GM08714 (cell line): ENCODE measurements around the gene ERP27.

Experiments used
- H3K4me3 ChIP-seq: fragments of 200-500 bp; sonication (Bioruptor generic); 2 replicates; pipeline ENCODE4 v1.5.1; 2014; ENCODE audit warnings: mild to moderate bottlenecking, low read length, inconsistent platforms
- ZNF274 ChIP-seq: IDR thresholded peaks from 2 replicates; pipeline ENCODE4 v1.6.1; 2012; ENCODE audit warnings: mild to moderate bottlenecking, low read depth, low read length

Gene ERP27

DNA sequence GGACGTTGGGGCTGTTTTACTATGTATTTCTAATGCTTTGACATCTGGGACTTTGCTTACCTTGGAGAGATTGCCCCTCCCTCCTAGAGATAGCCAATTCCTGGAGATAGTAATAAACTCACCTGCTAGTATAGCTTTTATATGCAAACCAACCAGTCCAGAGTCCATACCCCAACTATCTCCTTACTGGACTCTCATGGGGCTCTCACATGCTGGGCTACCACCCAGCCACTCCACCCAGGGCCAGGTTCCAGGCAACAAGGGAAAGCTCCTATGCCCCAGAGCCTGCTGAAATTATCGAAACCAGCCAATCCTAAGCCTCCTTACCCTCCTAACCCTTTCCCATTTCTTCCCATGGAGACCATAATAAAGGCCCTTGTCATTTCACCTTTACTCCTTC, 27.2 kb downstream of the ERP27 start:
- TF ChIP-seq ZNF274, result no peak
- no peak overlapping the region for H3K4me3 ChIP-seq

DNA sequence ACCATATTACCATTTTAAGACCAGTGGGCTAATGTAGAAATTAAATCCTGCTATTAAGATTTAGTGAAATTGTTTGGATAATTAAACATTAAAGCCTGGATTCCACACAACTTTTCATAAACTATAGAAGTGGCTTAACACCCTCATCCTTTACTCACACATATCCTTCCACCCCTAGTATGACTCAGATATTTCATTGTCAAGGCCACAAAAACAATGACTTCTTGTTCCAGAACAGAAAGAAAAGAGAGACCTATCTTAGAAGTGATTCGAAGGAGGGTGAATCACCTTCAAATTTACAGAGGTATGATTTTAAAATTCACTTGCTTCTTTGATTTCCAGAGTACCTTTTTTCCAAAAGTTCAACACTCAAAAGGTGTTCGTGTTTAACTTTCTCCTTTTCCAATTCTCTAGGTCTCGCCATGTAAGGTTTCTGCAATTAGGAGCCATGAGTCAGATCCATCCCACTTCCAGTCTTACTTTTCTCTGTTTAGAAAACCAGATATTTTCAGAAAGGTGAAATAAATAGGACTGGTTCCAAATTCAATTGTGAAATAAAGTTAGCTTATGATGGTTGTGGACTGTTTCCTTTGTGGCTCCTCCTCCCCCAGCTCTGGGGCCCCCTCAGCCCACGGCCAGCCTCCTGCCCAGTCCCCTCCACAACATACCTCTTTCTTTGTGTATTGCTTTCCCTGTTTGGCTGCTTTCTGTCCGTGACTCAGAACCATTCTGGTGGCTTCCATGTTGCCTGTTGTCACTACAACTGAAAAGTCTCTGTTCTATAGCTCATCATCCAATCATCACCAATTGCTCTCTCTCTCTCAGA, 28.0 kb downstream of the ERP27 start:
- TF ChIP-seq ZNF274, result no peak
- H3K4me3 ChIP-seq, result no peak overlapping the region

DNA sequence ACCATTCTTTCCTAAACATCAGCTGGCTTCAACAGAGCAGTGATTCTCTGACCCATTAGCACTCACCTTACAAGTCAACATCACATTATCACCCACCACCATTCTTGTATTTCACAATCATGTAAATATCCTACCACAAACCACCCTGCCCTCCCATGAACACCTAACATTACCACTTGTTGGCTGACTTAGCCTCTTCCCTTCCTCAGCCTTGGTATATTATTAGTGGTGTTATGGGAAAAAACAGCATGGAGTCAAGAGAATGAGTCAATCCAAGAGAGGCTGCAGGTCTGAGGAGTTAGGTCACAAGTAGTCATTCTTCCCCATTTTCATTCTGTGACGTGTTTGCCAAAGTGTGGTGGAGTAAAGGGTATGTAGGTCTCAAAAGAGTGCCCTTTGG, 30.4 kb downstream of the ERP27 start:
- no peak overlapping the region for H3K4me3 ChIP-seq

GRCh38 chr12:14906114-14906513, 32.2 kb downstream of the ERP27 start:
- TF ChIP-seq ZNF274, result no peak
- H3K4me3 ChIP-seq, result no peak overlapping the region

More for the DNA sequence above, 30.4 kb downstream of the ERP27 start:
- no peak for TF ChIP-seq ZNF274

DNA sequence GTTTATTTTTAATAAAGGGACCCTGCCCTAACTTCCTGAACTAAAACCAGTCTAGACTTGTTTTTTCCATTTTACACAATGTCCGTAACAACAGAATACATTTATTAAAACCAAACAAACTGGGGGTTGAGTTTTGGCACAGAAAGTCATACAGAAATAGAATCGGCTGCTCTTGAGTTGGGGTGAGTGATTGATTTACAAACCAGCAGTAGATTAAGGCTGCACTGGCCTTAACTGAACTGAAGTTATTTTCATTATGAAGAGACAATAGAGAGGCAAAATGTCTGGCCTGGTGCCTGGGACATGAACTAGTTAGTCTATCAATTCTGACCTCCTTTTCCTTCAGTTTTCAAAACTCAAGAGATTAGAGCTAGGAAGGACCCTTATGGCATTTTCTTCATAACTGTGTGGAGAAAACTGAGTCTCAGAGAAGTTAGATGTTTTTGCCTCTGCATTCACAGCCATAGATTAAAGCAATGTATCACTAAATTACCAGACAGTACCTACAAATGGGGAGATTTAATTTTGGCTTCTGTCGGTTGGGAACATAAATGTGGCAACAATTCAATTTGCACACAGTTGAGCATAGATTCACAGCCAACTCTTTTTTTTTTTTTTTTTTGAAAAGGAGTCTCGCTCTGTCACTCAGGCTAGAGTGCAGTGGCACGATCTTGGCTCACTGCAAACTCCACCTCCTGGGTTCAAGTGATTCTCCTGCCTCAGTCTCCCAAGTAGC, 32.9 kb downstream of the ERP27 start:
- TF ChIP-seq ZNF274, result no peak
- H3K4me3 ChIP-seq, result no peak overlapping the region

DNA sequence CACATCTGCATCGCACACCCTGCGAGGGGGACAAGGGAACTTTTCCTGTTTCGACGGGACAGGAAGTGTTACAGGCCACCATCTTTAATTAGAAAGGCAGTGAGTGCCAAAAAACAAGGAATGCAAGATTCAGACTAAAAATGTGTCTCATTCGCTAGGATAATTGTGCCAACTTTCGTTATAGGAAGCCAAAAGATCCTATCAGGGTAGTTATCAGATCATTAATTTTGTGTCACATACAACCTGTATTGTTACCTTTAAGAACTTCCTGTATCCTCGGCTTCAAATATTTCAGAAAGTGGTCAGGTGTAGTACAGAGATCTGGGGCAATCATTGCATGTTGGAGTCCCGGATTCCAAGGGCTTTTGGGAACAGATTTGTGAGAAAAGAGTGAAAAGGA, 33.5 kb downstream of the ERP27 start:
- no peak overlapping the region for H3K4me3 ChIP-seq
- no peak for TF ChIP-seq ZNF274

DNA sequence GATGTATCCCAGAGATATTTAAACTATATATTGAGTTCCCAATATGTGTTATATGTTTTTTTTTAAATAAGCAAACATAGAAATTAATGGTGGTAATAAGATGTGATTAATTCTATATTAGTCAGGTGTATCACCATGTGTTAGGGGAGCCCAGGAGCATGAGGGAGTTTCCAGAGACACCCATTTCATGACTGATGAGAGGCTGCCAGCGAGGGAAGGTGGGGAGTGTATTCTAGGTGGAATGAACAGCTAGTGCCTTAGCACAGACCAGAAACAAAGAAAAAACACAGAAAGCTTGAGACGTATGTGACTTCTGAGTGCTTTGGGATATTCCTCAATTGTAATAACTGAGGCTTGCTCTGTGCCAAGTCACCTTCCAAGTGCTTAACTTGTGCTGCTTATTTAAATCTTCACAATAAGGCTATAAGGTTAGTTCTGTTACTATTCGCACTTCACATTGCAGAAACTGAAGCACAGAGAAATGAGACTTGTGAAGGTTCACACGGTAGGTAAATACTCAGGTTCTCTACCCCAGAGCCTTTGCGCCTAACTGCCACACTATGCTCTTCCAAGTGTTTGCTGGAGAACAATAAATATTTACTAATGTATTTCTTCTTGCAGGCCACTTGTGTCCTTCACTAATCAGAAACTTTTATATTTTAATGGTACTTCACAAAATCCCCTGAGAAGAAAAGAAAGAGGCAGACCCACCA, 34.8 kb downstream of the ERP27 start:
- H3K4me3 ChIP-seq, result no peak overlapping the region
- TF ChIP-seq ZNF274, result no peak

GRCh38 chr12:14902465-14902864, 35.9 kb downstream of the ERP27 start:
- no peak for TF ChIP-seq ZNF274
- no peak overlapping the region for H3K4me3 ChIP-seq

- no peak for TF ChIP-seq ZNF274
These were observed 37.1 kb downstream of the ERP27 start for GRCh38 chr12:14901228-14901562.

DNA sequence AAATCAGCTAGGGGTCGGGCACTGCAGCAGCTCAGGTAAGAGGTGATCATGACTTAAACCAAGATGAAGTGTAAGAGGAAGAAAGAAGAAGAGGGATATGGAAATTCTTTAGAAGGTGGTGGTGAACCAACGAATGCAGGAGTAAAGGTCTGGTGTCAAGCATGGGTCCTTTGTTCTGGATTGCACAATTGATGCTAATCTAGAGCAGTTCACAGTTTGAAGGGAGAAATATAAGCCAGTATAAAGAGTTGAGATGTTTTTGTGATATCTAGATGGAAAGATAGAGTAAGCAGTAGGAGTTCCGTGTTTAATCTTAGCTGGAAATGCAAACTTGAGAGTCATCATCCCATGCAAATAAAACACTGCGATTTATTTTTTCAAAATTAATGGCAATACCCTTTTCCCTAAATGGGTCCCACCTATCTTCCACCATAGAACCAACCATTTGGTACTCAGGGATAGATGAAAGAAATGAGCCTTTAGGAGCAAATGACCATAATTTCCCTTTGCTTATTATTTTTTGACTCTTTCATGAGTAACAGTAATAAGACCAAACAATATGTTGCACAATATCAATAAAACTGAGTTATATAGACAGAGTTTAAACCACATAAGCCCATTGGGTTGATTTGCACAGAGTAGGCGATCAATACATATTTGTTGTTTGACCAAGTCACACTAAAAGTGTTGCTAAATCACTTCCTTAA, 37.7 kb downstream of the ERP27 start:
- no peak for TF ChIP-seq ZNF274
- H3K4me3 ChIP-seq, result no peak overlapping the region

More at GRCh38 chr12:14901228-14901562, 37.1 kb downstream of the ERP27 start:
- H3K4me3 ChIP-seq, result no peak overlapping the region

- no peak overlapping the region for H3K4me3 ChIP-seq
- no peak for TF ChIP-seq ZNF274
These were observed 41.7 kb downstream of the ERP27 start for GRCh38 chr12:14896521-14897169.

DNA sequence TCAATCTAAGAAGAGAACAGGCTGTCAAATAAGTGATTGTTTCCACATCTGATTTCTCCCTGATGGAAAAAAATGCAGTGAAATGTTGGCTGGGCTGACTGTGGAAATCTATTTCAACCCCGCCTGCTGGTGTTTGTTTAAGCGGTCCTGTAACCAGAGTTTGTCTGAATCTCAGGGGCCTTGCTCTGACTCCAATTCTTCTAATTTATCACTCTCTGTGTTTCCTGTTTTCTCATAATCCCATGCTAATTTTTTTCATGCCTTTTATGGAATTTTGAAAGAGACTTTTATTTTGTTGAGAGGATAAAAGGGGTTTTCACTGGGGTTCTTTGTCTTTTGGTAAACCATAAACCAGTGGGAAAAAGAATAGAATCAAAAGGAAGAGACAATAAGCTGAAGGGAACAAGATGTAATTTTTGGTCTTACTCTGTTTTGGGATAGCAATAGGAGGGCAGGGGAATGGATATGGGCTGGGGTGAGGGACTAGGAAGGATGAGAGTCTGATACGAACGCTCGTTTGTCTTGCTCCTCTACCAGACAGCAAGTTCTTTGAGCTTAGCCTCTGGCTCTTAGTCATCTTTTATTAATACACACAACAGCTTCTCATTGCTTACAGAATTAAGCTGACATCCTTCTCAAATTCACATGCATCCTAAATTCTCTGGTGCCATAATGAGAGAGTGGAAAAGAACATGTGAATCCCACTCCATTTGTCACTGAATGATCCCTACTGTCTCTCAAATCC, 44.7 kb downstream of the ERP27 start:
- no peak overlapping the region for H3K4me3 ChIP-seq
- TF ChIP-seq ZNF274, result no peak

DNA sequence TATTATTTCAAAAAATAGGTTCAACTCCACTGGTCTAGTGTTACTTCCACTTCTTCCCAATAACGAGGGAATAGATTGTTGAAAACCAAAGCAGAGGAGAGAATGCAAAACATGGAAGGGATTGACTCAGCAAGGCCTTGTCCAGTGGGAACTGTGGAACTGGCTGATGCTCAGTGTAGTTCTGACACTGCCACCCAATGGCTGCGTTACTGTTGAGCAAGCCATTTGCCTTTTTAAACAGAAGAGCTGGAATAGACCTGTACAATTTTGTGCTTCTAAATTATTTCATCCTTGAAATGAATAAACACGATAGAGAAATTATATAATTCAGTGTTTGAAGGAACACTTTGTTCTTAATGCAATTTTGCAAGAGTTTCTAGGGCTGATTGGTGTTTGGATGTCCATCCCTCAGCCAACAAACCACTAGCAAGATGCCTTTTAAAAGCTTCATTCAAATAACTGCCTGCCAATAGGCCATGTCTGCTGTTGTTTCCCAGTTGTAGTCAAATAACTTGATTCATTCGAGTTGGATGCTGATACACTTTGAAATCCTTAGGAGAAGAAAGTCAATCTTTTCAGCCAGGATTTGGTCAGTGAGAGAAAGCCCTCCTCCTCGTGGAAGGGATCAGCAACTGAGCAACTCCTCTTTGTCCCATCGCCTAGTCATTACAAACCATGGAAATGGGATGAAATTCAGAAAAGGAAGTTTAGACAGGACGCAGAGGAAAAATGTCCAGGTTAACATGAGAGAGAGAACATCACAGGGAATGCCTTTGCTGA, 45.4 kb downstream of the ERP27 start:
- TF ChIP-seq ZNF274, result no peak
- no peak overlapping the region for H3K4me3 ChIP-seq
